Eye (tissue), 1 donor: ENCODE results near the gene SPECC1.
"Not testable (repeated sequence)": the region's sequence is repeated elsewhere in the genome, so short reads cannot be mapped to it uniquely, and the experiment has no call there.

Experiments
- DNase-seq: peaks from one replicate; pipeline ENCODE4 v3.0.0-alpha.2; 2015

The SPECC1 gene

GRCh38 chr17:20282526-20283308 lies 273.6 kb downstream of the SPECC1 start:
- DNase-seq: no peak

DNA sequence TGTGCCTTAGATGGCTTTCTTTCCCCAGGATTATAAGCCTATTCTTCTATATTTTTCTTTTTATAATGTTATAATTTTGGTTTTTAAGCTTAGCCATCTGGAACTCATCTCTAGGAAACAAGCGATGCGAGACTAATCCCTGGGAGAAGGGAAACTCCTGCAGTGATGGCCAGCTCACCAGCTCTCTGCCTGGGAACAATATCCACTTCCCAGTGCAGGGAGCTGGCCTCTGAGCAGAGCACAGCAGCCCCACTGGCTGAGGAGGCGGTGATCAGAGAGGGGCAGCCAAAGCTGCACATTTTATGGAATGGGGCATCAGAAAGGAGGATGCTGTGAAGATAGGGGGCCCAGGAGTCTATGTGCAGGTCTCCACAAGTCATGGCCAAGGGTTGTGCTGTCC lies 274.9 kb downstream of the SPECC1 start:
- peak; percentile 44 for DNase-seq

DNA sequence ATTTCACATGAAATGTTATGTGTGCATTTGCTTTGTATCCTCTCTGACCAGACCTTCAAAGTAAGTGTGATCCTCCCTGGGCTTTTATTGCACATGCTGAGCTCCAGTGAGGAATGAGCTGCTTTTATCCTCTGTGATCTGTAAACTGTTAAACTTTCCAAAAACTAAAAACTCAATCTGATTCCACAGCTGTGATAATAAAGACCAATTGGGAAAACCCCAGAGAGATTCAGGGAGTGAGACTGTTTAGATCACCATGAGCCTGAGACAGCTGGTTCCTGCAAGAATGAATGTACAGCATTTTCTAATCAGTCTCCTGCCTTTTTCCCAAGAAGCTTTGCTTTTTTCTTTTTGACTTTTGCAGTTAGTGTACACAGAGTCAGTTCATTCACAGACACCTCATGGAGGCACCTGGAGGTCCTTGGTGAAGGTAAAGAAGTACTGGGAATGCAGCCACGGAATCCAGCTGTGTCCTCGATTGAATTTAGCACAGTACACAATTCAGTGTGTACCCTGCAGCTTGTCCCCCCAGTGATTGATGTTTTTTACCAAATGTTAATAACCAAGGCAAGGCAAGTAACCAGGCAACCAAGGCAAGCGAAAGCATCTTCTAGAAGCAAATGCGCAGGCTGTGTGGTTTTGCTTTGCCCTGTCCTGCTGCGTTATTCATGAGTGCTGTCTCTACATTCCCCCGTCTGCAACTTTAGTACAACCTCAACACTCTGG lies 275.6 kb downstream of the SPECC1 start:
- DNase-seq: peak; percentile 52

DNA sequence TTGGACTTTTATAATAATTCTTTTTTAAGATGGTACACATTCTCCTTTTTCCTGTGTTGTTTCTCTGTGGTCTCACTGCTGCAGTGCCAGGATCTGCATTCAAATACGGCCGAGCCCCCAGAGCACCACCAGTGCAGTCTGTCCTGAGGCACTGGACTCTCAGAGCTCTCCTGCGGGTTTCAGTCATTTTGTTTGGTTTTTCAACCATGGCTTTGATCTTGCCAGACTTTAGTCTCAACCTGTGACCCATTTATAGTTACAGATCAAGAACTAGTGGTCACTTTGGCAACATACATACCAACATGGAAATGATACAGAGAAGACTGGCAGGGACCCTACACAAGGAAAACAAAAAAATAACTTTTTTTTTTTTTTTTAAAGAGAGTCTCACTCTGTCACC lies 280.8 kb downstream of the SPECC1 start:
- DNase-seq: no peak

DNA sequence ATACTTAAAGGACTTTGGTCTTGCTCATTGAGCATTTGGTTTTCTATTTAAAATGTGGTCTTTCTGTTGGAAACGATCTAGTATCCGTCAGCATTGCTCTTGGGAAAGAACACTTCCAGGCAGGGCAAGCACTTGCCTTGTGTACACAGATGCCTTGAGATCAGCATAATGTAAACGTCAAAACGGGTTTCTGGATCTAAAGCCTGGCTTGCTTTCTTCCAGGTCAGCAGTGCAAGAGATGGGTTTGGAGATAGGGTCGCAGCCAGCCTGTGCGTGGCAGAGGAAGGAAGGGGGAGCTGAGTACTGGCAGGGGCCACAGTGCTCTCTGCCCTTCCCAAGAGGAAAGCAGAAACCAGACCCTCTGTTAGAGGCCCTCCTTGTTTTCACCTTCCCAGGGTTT lies 282.7 kb downstream of the SPECC1 start:
- no peak for DNase-seq

DNA sequence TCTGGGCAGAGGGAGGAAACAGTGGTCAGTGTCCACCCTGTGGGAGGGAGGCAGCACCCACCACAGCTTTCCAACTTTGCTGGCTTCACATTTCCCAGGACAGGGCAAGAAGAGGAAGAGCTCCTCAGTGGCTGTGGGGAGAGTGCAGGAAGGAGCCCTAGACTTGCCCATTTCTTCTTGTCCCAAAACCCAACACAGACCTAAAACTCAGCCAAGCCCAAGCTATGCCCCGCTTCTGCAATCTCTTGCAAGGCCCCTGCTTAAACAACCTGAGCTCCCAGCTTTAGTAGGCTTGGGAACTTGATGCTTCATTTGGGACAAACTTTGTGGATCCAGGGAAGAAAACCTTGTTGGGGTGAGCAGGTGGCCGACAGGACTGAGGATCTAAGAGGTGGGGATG lies 284.3 kb downstream of the SPECC1 start:
- DNase-seq: no peak

- no peak for DNase-seq
Measured at GRCh38 chr17:20294120-20294519, 285.0 kb downstream of the SPECC1 start.

DNA sequence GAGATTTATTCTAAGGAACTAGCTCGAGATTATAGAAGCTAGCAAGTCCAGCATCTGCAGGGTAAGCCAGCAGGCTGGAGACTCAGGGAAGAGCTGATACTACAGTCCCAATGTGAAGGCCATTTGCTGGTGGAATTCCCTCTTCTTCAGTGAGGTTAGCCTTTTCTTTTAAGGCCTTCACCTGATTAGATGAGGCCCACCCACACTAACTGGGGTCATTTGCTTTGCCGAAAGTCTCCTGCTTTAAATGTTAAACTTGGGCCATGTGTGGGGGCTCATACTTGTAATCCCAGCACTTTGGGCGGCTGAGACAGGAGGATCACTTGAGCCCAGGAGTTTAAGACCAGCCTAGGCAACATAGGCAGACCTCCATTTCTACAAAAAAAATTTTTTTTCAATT lies 289.9 kb downstream of the SPECC1 start:
- DNase-seq: no peak

- DNase-seq: no peak
Measured at GRCh38 chr17:20300436-20300934, 291.3 kb downstream of the SPECC1 start.

- peak; percentile 41 for DNase-seq
Measured at GRCh38 chr17:20302246-20302917, 293.2 kb downstream of the SPECC1 start.

GRCh38 chr17:20304961-20305360 lies 295.8 kb downstream of the SPECC1 start:
- DNase-seq: no peak

DNA sequence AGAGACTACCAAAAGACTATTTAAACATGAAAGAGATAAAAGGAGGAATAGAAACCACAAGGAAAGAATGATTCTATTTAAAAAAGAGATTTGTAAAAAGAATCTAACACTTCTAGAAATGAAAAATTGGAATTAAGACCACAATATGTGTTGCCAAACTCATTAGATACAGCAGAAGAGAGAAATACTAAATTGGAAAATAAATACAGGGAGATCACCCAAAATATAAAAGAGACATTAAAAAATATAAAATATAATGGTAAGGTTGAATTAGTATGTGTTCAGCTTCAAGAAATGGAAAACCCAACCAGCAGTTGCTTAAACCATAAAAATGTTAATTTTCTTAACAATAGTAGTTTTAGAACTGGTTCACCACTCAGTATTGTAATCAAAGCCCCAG lies 297.8 kb downstream of the SPECC1 start:
- no peak for DNase-seq

GRCh38 chr17:20307326-20307910 lies 298.3 kb downstream of the SPECC1 start:
- DNase-seq: no peak

- DNase-seq: no peak
Measured at GRCh38 chr17:20310481-20310880, 301.3 kb downstream of the SPECC1 start.

DNA sequence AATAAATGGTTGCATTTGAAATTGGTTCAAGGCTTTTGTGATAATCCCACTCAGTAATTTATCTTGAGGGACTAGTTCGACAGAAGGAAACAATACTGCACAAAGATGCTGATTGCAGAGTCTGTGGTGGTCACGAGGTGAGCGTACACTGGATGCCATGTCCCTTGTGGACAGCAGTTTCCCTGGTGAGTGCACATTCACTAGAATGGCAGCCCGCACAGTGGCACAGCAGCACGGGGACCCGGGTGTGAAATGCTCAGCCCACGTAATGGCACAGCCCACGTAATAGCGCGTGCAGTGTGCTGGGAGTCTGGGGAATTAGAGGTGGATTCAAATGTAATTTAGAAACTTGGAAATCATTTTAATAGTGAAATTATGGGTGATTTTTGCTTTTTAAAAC lies 304.1 kb downstream of the SPECC1 start:
- DNase-seq: no peak

DNA sequence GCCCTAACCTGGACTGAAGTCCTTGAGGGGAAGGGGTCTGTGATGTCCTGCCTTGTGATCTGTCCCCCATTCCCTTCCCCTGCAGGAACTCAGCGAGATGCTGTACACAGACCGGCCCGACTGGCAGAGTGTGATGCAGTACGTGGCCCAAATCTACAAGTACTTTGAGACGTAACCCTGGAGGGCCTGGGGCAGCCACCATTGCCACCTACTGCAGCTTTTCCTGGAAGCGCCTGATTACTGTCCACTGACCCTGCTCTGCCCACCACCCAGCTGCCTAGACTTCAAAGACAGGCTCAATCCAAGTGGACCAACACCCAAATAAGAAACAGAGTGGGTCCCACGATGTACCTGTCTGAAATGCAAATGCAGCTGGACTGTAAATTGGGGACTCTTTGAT lies 304.7 kb downstream of the SPECC1 start:
- DNase-seq: no peak

GRCh38 chr17:20314834-20315233 lies 305.7 kb downstream of the SPECC1 start:
- DNase-seq: no peak

- no peak for DNase-seq
Measured at GRCh38 chr17:20315311-20315710, 306.2 kb downstream of the SPECC1 start.

GRCh38 chr17:20315821-20316220 lies 306.7 kb downstream of the SPECC1 start:
- DNase-seq: peak; percentile 15

- peak; percentile 86 for DNase-seq
Measured at GRCh38 chr17:20320535-20321229, 311.5 kb downstream of the SPECC1 start.

- not testable (repeated sequence) for DNase-seq
Measured at GRCh38 chr17:20321357-20321756, 312.2 kb downstream of the SPECC1 start.

GRCh38 chr17:20327739-20328138 lies 318.6 kb downstream of the SPECC1 start:
- DNase-seq: not testable (repeated sequence)

- DNase-seq: not testable (repeated sequence)
Measured at GRCh38 chr17:20351405-20351804, 342.2 kb downstream of the SPECC1 start.
